ENCODE measurements around the gene C1orf159.
"Not testable (repeated sequence)": the region's sequence is repeated elsewhere in the genome, so short reads cannot be mapped to it uniquely, and the experiment has no call there.

Gene C1orf159

GRCh38 chr1:1116701-1117468 lies 996 bp upstream of the C1orf159 start:
- DNase-seq: no peak

DNA sequence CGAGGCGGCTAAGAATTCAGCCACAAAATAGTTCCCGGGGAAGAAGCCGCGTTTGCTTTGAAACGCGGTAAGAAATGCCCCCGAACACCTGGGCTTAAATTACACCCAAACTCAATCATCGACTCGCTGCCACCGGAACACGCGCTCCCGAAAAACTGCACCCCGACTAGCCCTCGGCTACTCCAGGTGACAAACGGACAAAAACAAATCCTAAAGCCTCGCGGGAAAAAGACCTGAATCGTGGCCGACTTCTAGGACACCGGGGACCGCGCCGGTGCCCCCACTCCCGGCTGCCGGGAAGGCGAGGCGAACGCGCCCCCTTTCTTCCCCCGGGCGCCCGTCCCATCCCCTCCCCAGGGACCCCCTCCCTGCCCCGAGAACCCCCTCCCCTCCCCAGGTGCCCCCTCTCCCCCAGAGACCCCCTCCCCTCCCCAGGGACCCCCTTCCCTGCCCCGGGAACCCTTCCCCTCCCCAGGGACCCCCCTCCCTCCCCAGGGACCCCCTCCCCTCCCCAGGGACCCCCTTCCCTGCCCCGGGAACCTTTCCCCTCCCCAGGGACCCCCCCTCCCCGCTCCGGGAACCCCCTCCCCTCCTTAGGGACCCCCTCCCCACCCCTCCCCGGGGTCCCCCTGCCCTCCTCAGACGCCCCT lies 628 bp downstream of the C1orf159 start:
- DNase-seq: no peak

GRCh38 chr1:1114431-1114830 lies 1.5 kb downstream of the C1orf159 start:
- no peak for DNase-seq

- no peak for DNase-seq
Measured at GRCh38 chr1:1112237-1112985, 3.5 kb downstream of the C1orf159 start.

GRCh38 chr1:1111516-1112236 lies 4.2 kb downstream of the C1orf159 start:
- DNase-seq: no peak

DNA sequence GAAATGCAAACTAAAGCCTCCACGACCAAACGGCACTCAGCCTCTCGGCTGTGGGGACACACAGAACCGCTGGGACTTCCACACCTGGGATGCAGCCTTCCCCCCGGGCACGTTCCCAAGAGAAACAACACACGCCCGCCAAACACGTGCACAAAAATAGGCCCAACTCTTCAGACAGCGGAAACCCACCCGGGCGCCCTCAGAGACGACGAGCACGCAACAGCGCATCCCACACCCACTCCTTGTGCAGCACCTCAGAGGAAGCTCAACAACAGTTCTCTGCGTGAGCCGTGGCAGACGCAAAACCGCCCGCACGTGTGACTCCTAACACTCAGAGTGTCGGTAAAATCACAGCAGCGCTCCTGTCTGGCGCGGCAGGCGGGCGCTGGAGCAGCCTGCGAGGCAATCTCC lies 5.3 kb downstream of the C1orf159 start:
- DNase-seq: no peak

GRCh38 chr1:1109743-1110142 lies 6.1 kb downstream of the C1orf159 start:
- DNase-seq: no peak

DNA sequence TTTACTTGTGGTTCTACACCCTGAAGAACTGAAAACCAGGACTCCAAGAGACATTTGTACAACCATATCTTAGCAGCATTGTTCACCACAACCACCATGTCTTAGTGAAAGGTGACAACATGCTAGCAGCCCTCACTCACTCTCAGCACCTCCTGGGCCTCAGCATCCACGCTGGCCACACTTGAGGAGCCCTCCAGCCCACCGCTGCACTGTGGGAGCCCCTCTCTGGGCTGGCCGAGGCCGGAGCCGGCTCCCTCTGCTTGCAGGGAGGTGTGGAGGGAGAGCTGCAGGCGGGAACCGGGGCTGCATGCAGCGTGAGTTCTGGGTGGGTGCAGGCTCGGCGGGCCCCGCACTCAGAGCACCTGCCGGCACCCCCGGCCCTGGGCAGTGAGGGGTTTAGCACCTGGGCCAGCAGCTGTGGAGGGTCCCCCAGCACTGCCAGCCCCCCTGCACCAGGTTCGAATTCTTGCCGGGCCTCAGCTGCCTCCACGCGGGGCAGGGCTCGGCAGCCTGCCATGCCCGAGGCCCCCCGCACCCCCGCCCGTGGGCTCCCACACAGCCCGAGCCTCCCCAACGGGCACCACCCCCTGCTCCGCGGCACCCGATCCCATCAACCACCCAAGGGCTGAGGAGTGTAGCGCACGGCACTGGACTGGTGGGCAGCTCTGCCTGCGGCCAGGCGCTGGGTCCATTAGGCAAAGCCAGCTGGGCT lies 9.2 kb downstream of the C1orf159 start:
- DNase-seq: no peak

DNA sequence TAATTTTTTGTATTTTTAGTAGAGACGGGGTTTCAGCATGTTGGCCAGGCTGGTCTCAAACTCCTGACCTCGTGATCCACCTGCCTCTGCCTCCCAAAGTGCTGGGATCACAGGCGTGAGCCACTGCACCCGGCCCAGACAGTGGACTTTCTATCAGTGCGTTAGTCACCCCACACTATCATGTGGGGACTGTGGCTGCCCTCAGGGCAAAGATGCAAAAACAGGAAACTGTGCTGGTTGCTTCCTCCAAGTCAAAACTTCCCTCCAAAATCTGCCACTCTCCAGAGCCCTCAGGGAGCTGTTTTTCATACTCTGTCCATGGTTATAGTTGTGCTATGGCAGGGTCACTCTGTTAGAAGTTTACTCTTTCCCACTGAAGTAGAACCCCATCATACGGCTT lies 11.7 kb downstream of the C1orf159 start:
- DNase-seq: not testable (repeated sequence)

GRCh38 chr1:1101503-1101902 lies 14.4 kb downstream of the C1orf159 start:
- DNase-seq: no peak

DNA sequence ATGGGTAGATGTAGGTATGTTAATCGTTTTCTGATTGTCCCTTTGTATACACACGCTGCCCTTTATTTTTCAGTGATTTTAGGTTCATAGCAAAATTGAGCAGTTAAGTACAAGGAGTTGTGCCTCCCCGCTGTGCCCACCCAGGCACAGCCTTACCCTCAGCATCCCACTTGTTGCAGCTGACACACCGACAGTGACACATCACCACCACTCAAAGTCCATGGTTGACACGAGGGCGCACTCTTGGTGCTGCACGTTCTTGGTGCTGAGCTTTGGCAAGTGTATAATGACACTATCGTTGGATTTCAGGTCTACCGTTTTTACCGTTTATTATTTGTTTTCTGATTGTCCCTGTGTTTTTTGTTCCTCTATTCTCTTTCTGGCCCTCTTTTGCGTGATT lies 15.6 kb downstream of the C1orf159 start:
- no peak for DNase-seq

GRCh38 chr1:1099506-1100183 lies 16.2 kb downstream of the C1orf159 start:
- DNase-seq: no peak

- DNase-seq: no peak
Measured at GRCh38 chr1:1098681-1099421, 17.0 kb downstream of the C1orf159 start.

GRCh38 chr1:1096136-1096535 lies 19.8 kb downstream of the C1orf159 start:
- DNase-seq: not testable (repeated sequence)

DNA sequence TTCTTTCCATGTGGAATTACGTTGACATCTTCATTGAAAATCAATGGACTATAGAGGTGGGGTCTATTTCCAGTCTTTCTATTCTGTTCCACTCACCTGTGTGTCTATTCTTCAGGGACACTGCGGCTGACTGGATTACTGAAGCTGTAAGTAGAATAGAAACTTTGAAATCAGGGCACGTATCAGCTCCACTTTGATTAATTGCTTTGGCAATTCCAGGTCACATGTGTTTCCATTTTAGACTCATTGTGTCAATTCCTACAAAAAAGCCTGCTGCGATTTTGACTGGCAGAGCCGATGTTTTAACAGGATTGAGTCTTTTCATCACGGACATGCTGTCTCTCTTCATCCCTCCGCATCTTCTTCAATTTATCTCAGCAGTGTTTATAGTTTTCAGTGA lies 20.9 kb downstream of the C1orf159 start:
- no peak for DNase-seq

DNA sequence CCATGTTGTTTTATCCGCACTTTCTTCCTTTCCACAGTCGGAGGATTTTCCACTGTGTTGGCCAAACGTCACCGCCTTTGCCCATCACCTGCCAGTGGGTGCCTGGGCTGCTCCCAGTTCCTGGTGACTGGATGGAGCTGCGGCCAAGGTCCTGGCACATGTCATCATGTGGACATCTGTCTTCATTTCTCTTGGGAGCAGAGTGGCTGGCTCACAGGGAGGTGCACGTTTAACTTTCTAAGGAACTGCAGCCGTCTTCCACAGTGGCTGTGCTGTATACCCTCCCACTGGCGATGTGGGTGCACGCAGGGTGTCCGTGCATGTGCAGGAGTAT lies 22.3 kb downstream of the C1orf159 start:
- DNase-seq: no peak

GRCh38 chr1:1092894-1093609 lies 22.8 kb downstream of the C1orf159 start:
- DNase-seq: no peak

GRCh38 chr1:1092149-1092855 lies 23.6 kb downstream of the C1orf159 start:
- DNase-seq: no peak

- DNase-seq: no peak
Measured at GRCh38 chr1:1091344-1092148, 24.3 kb downstream of the C1orf159 start.
